ENCODE data around the gene NPHP4. TPM values are rescaled to one million over a fixed set of nuclear protein-coding genes. Genes with fewer than 3 reads are reported as not detected.
"Not testable (repeated sequence)": the region's sequence is repeated elsewhere in the genome, so short reads cannot be mapped to it uniquely, and the experiment has no call there.

Gene NPHP4
- total RNA-seq, 2 experiments from 2014 or later, result 14.2 to 15.7 TPM

DNA sequence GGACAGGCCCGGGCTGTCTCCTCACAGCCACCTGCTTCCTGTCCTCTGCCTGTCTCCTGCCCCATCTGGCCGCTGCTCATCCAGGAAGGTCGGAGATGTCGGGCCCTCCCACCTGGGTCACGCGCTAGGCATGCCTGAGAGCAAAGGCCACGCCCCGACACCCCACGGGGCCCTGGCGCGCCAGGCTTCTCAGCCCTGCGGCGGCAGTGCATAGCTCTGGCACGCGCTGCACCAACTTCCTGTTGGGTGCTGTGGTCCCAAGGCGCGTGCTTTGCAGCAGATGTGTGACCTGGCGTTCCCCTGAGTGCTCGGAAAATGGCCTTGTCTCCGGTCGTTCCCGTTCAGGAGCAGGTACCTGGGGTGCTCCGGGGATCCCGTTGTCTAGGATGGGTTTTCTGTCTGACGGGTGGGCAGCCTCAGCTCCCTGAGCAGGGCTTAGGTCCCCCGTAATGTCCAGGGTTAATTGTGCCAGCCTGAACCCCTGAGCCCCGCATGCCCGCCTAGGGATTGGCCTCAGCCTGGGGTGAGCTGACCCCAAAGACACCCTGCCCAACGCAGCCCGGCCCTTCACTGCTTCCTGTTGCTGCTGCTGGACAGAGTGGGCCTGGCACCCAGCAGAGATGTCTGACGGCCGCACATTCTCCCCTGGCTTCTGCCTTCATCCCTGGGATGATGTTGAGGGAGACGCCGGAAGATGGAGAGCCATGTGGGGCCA is 34.0 kb upstream of the NPHP4 start:
- CTCF ChIA-PET, result interaction anchor here (0.6 to 4.0 kb wide), 3 partner anchors 32 to 1244 kb away, joined by 3 to 22 read pairs (median 4); no protein-coding TSS in a partner anchor

DNA sequence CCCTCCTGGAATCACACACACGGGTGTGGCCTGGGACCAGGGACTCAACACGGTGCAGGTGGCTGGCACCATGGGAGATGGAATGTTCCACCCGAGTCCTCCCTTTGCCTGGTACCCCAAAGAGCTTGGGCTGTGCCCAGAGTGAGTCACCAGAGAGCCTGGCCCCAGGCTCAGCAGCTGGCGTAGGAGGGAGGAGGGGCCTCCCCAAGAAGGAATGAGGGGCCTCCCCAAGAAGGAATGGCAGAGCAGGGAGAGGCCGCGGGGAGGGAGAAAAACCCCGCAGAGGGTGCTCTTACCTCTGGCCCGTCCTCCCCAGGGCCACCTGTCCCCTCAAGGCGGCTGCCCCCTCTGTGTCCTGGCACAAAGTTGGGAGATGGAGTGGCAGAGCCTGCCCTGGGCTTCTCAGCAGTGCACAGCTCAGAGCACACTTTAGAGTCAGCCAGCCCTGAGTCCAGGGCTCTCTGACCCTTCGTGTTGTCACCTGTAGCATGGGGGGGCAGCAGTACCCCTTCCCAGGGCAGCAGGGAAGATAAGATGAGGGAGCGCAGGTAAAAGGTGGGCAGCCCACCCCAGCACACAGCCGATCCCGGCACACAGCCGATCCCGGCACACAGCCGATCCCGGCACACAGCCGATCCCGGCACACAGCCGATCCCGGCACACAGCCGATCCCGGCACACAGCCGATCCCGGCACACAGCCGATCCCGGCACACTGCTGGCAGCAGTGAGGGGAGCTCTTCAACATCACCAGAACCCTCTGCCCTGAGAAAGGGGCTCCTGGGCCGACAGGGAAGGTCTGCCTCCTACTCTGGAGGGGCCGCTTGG is 33.3 kb upstream of the NPHP4 start:
- ChIA-PET POLR2A (interaction anchor here (1.2 to 5.3 kb wide), 2 partner anchors 32 to 199 kb away, joined by 3 to 56 read pairs; partner anchors contain the start of gene NPHP4), CTCF (interaction anchor here (1.1 to 4.0 kb wide), 2 partner anchors 9 to 31 kb away, joined by 4 to 22 read pairs; no protein-coding TSS in a partner anchor)

More for the DNA sequence above, 34.0 kb upstream of the NPHP4 start:
- POLR2A ChIA-PET, result interaction anchor here (1.2 to 5.3 kb wide), 2 partner anchors 33 to 200 kb away, joined by 3 to 56 read pairs; partner anchors contain the start of gene NPHP4

DNA sequence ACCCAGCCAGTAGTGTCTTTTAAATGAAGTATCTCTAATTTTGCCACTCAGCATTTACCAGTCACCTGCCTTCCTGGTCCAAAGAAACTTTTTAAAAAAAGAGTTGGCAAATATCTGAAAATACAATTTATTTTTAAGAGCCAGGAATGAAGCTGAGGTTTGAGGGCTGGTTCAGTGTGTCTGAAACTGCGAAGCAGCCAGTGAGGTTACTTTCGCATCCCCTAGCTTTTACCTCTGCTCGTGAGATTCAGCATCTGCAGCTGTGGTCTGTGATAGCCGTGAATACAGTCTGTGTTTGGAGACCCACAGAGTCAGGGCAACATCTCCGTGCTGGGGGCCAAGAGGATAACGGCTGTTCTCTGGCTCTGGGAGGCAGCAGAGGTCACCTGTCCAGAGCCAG is 32.2 kb upstream of the NPHP4 start:
- ChIA-PET POLR2A (interaction anchor here (5.3 kb wide), 1 partner anchor 31 kb away, joined by 56 read pairs; the partner anchor contains the start of gene NPHP4), CTCF (interaction anchor here (4.0 kb wide), 1 partner anchor 30 kb away, joined by 22 read pairs; no protein-coding TSS in a partner anchor)

DNA sequence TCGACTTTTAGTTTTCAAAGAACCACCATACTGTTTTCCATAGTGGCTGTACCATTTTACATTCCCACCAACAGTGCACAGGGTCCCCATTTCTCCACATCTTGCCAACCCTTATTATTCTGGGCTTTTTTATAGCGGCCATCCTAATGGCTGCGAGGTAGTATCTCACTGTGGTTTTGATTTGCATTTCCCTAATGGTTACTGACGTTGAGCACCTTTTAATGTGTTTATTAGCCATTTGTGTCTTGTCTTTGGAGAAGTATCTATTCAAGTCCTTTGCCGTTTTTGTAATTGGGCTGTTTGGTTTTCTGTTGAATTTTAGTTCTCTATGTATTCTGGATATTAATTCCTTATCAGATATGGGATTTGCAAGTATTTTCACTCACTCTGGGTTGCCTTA is 31.1 kb upstream of the NPHP4 start:
- ChIA-PET POLR2A (no interaction called here), CTCF (no interaction called here)

DNA sequence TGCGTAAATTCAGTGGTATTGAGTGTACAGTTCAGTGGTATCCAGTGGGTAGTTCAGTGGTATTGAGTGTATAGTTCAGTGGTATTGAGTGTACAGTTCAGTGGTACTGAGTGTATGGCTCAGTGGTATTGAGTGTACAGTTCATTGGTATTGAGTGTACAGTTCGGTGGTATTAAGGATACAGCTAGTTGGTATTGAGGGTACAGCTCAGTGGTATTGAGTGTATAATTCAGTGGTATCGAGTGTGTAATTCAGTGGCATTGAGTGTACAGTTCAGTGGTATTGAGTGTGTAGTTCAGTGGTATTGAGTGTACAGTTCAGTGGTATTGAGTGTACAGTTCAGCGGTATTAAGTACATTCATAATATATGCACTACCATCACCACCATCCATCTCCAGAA is 30.0 kb upstream of the NPHP4 start:
- CTCF ChIA-PET, result no interaction called here

DNA sequence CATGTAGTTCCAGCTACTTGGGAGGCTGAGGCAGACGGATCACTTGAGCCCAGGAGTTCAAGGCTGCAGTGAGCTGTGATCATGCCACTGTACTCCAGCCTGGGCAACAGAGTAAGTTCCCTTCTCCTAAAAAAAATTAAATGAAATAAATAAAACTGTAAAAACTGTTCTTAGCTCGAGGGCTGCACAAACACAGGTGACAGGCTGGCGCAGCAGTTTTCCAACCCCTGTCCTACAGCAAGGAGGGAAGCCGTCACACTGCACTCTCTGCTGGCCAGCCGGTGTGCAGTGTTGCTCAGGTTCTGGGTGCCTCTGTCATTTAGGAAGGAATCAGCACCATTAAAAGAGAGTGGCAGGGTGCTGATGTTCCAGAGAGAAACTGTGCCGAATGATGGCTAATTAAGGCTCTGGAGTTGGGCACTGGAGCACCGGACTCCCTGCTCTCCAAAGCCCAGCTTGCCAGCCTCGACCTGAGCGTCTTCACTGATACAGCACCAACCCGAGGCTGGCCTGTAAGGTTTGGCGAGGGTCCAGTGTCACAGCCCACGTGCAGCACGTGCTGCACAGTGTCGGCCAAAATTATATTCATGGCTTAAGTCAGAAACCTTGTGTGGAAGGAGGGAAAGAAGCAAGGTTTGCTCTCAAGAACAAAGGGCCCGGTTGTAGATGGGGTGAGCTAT is 27.1 kb upstream of the NPHP4 start:
- CTCF ChIA-PET, result no interaction called here
- POLR2A ChIA-PET, result no interaction called here

More for the DNA sequence above, 30.0 kb upstream of the NPHP4 start:
- POLR2A ChIA-PET, result no interaction called here

DNA sequence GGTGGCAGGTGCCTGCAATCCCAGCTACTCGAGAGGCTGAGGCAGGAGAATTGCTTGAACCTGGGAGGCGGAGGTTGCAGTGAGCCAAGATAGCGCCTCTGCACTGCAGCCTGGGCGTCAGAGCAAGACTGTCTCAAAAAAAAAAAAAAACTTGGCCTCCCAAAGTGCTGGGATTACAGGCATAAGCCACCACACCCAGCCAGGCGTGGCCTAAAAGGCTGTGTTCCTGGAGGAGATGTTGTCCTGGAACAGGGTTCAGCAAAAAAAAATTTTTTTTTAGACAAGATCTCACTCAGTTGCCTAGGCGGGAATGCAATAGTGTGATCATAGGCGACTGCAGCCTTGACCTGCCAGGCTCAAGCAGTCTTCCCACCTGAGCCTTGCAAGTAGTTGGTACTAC is 25.4 kb upstream of the NPHP4 start:
- POLR2A ChIA-PET, result not testable (repeated sequence)
- CTCF ChIA-PET, result interaction anchor here (1.3 kb wide), 1 partner anchor 20 kb away, joined by 3 read pairs; no protein-coding TSS in a partner anchor

DNA sequence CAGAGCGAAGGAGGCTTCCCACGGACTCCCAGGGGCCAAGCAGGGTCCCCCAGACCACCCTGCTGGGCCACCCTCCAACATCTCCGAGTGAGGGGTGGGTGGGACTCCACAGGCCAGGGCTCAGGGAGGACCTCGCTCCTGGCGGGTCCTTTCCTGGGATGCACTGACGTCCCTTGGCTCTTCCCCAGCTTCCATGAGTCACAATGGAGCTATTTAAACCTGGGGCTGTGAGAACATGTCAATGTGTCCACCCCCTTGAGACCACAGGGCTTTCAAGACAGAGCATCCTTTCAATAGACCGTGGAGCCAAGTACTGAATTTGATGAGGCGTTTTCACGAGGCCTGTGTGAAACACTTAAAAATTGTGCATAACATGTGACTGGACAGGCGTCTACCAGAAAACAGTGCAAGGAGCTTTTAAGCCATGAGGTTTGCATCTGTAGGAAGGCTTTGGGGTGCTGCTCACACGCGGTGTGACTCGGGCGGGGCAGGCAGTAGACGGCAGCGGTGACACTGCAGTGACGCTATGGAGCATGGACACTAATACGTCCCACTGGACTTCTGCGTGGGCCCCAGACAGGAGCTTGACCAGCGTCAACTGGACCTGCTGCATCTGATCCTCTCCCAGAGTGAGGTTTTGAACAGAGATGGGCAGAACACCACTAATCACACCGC is 24.1 kb upstream of the NPHP4 start:
- POLR2A ChIA-PET, result no interaction called here

DNA sequence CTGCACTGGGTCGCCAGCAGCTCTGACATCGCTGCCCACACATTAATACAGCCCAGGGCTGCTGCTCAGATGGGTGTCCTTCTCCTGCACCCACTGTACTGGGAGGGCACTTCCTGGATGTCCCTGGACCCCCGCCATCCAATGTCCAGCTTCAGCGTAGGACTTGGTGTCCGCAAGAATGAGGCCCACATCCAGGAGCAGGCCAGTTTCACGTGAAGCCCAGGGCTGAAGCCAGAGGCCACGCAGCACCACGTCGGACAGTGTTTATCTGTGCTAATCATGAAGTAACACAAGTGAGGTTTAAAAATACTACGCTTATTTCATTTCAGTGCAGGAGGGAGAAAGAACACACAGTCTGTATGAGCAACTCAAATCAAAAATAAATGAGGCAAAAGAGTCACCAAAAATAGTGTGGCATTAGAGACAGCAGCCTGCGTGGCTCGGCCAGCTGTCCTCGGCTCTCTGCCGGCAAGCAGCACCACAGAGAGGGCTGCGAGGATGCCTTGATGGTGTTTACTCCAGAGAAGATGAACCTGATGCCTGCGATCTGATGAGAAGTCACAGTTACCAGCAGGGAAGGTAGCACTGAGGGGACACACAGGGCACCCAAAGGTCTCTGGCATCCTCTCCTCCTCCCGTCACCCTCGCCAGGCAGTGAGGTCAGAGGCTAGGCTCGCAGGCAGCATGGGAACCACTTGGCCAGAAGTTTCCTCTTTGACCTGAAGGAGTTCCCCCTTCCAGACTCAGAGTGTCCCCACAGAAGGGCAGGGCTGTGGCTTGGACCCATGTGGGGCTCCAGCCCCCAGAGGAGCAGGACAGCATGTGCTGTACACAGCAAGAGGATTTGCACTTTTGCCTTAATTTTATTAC is 22.1 kb upstream of the NPHP4 start:
- CTCF ChIA-PET, result no interaction called here
- POLR2A ChIA-PET, result no interaction called here

More for the DNA sequence above, 24.1 kb upstream of the NPHP4 start:
- CTCF ChIA-PET, result interaction anchor here (0.8 to 1.3 kb wide), 2 partner anchors 9 to 18 kb away, joined by 3 to 4 read pairs; no protein-coding TSS in a partner anchor

DNA sequence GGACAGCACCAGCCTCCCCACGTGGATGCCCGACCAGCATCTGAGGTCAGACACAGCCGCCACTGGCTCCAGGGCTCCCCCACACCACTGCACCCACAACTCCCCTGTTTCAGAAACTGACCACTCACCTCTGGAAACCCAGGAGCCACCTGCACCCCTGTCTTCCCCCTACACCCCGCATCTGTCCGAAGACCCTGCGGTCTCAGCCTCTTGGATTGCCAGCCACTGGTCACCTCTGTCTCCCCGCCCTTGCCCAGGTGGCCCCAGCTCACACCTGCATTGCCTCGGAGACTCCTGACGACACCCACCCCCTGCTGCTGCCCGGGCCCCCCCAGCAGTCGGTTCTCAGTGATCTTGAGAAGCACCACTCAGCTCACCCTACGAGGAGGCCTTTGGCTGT is 21.3 kb upstream of the NPHP4 start:
- ChIA-PET CTCF (no interaction called here), POLR2A (no interaction called here)

DNA sequence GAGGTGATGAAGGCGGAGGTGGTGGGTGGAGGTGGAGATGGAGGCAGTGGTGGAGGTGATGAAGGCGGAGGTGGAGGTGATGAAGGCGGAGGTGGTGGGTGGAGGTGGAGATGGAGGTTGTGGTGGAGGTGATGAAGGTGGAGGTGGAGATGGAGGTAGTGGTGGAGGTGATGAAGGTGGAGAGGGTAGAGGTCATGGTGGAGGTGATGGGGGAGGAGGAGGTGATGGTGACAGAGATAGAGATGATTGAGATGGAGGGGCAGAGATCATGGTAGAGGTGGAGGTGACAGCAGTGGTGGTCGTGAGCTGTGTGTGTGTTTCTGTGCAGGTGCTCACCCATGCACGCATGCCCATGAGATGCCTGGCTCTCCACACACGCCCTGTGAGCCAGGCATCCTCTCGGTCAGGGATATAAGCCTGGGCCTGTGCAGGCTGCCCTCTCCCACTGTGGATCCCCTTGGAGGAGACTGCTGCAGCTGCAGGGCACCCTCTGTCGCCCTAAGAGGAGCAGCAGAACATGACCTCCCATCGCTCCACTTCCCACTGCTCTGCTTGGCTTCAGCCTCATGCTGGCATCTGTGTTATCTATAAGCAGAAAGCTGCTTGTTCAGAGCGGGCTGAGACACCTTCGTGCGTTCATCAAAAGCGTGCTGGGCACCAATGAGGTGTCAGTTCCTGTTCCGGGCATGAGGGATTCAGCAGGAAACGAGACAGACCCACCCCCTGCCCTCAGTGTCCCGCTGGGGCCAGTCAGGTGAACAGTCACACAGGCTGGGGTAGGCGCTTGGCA is 20.5 kb upstream of the NPHP4 start:
- ChIA-PET POLR2A (no interaction called here), CTCF (no interaction called here)

DNA sequence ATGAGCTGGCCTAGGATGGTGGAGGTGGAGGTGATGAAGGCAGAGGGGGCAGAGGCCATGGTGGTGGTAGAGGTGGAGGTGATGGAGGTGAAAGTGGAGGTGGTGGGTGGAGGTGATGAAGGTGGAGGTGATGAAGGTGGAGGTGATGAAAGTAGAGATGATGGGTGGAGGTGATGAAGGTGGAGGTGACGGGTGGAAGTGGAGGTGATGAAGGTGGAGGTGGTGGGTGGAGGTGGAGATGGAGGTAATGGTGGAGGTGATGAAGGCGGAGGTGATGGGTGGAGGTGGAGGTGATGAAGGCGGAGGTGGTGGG is 19.7 kb upstream of the NPHP4 start:
- POLR2A ChIA-PET, result no interaction called here

DNA sequence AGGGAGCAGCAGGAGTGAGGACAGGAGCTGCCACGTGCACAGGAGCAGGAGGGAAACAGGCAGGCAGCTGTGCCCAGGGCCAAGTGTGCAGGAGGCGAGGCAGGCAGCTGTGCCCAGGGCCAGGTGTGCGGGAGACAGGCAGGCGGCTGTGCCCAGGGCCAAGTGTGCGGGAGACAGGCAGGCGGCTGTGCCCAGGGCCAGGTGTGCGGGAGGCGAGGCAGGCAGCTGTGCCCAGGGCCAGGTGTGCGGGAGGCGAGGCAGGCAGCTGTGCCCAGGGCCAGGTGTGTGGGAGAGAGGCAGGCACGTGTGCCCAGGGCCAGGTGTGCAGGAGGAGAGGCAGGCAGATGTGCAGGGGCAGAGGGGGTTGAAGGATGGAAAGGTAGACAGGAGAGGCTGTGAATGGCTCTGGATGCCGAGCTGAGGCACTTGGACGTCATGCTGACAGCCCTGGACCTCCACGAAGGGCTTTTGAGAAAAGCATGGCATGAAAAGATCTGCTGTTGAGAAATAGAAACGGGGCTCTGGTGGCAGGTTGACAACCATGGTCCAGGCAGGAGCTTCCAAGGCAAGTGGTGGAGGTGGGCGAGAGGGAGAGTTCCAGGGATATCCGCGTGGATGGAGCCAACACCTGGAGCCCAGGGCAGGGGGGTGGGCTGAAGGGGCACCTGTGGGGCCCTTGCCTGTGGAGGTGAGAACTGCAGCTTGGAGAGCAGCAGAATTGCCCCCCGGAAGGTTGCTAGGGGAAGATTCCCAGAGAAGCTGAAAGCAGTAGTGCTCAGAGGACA is 19.1 kb upstream of the NPHP4 start:
- POLR2A ChIA-PET, result no interaction called here
- CTCF ChIA-PET, result no interaction called here

More for the DNA sequence above, 19.7 kb upstream of the NPHP4 start:
- CTCF ChIA-PET, result no interaction called here

DNA sequence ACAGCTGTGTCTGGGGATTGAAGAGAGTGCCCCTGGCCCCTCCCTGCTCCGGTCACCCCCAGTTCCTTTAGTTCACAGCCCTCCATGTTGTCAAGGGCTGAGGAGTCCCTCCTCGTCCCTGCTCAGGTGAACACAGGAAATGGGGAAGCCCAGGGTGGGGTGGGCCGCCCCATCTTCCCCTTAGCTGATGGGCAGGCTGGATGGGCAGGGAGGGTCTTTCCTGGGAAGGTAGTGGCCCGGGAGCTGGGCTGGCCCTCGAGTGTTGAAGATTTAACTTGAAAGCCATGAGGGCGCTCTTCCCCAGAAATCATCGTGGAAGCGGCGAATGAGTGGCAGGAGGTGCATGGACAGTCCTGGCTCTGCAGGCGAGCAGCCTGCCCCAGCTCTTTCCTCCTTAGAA is 18.3 kb upstream of the NPHP4 start:
- ChIA-PET POLR2A (no interaction called here), CTCF (interaction anchor here (0.9 kb wide), 1 partner anchor 474 kb away, joined by 3 read pairs; no protein-coding TSS in a partner anchor)

DNA sequence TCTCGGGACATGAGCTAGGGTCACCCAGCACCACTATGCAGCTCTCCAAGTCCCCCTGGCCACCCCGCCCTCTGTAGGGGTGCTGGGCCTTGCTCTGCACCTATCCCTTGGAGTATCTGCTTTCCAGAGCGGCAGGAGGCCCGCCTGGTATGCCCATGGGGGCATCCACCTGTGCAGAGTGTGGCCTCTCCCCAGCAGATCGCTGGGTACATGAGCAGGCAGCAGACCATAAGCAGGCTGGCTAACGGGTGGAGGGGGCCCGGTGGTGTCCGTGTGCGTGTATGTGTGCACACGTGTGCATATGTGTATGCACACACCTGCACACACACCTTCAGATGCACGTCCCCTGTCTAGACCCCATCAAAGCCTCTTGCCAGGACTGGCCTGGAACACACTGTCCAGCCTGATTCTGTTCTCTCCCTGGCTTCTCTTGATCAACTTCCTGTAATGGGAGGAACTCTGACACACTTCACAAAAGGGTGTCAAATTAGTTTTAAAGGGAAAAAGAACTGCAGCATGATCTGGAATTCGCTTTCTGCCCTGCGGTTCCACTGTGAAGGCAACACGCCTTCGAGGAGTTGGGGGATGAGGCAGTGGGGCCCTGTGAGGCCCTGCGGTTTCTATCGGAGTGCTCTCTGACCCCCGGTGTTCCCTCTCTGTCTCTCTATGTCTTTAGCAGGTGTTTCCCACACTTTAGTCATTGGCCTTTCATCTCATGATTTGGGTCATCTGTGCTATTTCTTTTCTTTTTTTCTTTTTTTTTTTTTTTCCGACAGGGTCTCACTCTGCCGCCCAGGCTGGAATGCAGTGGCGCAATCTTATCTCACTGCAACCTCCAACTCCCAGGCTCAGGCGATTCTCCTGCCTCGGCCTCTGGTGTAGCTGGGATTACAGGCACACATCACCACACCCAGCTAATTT is 17.2 kb upstream of the NPHP4 start:
- CTCF ChIA-PET, result interaction anchor here (0.8 to 0.9 kb wide), 2 partner anchors 235 to 473 kb away, joined by 3 read pairs; no protein-coding TSS in a partner anchor
- POLR2A ChIA-PET, result no interaction called here

DNA sequence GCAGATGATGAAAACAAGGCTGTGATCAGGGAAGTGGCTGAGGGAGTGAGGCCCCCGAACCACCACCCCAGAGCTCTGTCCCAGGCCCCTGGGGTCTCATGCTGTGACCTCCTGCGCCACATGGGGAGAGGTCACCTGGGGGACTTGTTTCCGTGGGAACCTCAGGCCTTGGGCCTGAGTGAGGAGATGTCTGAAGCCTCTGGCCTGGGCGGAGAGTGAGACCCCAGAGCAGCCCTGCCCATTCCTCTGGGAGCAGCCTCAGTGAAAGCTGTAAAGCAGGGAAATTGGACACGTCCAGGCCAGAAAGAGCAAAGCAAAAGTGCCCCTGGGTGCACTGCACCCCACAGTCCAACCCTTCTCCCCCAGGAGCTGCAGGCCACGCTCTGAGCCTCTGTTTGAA is 16.5 kb upstream of the NPHP4 start:
- ChIA-PET CTCF (interaction anchor here (0.8 kb wide), 1 partner anchor 236 kb away, joined by 3 read pairs; no protein-coding TSS in a partner anchor), POLR2A (no interaction called here)
